ENCODE measurements around the gene VWA8. TPM values are rescaled to one million over a fixed set of nuclear protein-coding genes. Genes with fewer than 3 reads are reported as not detected.

VWA8 gene
- total RNA-seq, 6 experiments from 2014 or later: 11.3 to 14.7 (median 13.8) TPM

DNA sequence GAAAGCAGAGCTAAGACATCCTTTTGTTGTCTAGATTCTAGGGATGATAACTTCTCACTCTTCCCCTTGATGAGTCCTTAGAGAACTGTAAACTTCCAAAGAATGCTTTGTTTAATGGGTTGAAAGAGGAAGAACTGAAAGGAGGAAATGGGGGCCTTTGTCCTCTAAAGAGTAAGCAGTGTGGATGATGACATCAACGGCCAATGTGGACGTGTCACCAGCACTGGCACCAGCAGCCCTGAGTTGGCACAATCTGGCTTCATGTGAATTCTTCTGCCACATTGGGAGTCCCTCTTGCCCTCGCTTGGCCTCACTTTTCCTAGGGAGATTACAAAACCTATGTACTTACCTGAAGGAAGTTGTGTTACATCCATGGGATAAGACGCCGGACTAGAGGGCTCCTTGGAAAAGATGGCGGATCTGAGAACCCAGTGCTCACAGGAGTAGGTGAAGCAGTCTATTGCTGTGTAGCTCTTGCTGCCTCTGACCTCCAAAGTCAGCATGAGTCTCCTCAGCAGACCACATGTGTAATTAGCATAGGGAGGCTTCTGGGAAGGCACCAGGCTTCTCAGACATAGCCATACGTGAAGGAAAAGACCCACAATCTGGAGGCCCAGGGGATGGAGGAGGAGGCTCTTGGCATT, 440.8 kb downstream of the VWA8 start:
- Mint-ChIP-seq H3K9me3 (no peaks in the 10 kb centered on the region), H3K4me3 (no peak overlapping the region), H3K27ac (no peak overlapping the region), H3K27me3 (ENCODE audit: insufficient read depth) (peaks cover 27% of the 10 kb centered on the region), H3K4me1 (ENCODE audit: low read depth) (peaks cover 12% of the 10 kb centered on the region), H3K36me3 (ENCODE audit: low read depth) (no peaks in the 10 kb centered on the region)
- DNase-seq: no peak
- TF ChIP-seq, protein P1, sequence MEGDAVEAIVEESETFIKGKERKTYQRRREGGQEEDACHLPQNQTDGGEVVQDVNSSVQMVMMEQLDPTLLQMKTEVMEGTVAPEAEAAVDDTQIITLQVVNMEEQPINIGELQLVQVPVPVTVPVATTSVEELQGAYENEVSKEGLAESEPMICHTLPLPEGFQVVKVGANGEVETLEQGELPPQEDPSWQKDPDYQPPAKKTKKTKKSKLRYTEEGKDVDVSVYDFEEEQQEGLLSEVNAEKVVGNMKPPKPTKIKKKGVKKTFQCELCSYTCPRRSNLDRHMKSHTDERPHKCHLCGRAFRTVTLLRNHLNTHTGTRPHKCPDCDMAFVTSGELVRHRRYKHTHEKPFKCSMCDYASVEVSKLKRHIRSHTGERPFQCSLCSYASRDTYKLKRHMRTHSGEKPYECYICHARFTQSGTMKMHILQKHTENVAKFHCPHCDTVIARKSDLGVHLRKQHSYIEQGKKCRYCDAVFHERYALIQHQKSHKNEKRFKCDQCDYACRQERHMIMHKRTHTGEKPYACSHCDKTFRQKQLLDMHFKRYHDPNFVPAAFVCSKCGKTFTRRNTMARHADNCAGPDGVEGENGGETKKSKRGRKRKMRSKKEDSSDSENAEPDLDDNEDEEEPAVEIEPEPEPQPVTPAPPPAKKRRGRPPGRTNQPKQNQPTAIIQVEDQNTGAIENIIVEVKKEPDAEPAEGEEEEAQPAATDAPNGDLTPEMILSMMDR (IDR thresholded peaks at IDR 0.05): no peak

Small RNA genes lying within 50 kb of the gene (microRNA-seq; reads per million reads assigned to microRNA genes)
- gene MIR5006: not detected

Other genes starting within 250 kb of the VWA8 start
- 1 to 10 TPM; 6.9 to 8.7 (median 7.8) TPM for gene DGKH, start 87.5 kb upstream of the VWA8 start, total RNA-seq (2021; fragmentation: NEBNext Ultra II Directional; extraction: Animal tissue kit (Norgen Biotek cat#: 25700))